ENCODE results near the gene GZMM. TPM values are rescaled to one million over a fixed set of nuclear protein-coding genes. Genes with fewer than 3 reads are reported as not detected.

Gene GZMM
- polyA plus RNA-seq, 4 donors, result 0.17 to 0.43 (median 0.29) TPM

- DNase-seq (ENCODE audit: low read depth in 4 of 4, low spot score in 3 of 4), result no peak
Observed at GRCh38 chr19:558770-559439, 15.1 kb downstream of the GZMM start.

GRCh38 chr19:560121-560520, 16.3 kb downstream of the GZMM start:
- no peak for DNase-seq (ENCODE audit: low read depth in 4 of 4, low spot score in 3 of 4)

- no peak for DNase-seq (ENCODE audit: low read depth in 4 of 4, low spot score in 3 of 4)
Observed at GRCh38 chr19:566403-566802, 22.6 kb downstream of the GZMM start.

GRCh38 chr19:566844-567243, 23.0 kb downstream of the GZMM start:
- DNase-seq (ENCODE audit: low read depth in 4 of 4, low spot score in 3 of 4), result no peak

GRCh38 chr19:567296-567900, 23.5 kb downstream of the GZMM start:
- DNase-seq (ENCODE audit: low read depth in 4 of 4, low spot score in 3 of 4), result no peak

GRCh38 chr19:570251-570686, 26.4 kb downstream of the GZMM start:
- no peak for DNase-seq (ENCODE audit: low read depth in 4 of 4, low spot score in 3 of 4)

GRCh38 chr19:570937-571565, 27.2 kb downstream of the GZMM start:
- DNase-seq (ENCODE audit: low read depth in 4 of 4, low spot score in 3 of 4), result no peak

- DNase-seq (ENCODE audit: low read depth in 4 of 4, low spot score in 3 of 4), result no peak
Observed at GRCh38 chr19:571566-571974, 27.7 kb downstream of the GZMM start.

- DNase-seq (ENCODE audit: low read depth in 4 of 4, low spot score in 3 of 4), result peak; percentile 94 to 96 (median 96)
Observed at GRCh38 chr19:572140-572742, 28.4 kb downstream of the GZMM start, which contains the start of gene BSG. Gene BSG (plus strand): TSS chr19:572596. CDS start chr19:572635, 39 bp downstream.

- DNase-seq (ENCODE audit: low read depth in 4 of 4, low spot score in 3 of 4), result no peak
Observed at GRCh38 chr19:572743-573518, 29.1 kb downstream of the GZMM start.

GRCh38 chr19:573519-573825, 29.6 kb downstream of the GZMM start:
- DNase-seq (ENCODE audit: low read depth in 4 of 4, low spot score in 3 of 4), result no peak

- DNase-seq (ENCODE audit: low read depth in 4 of 4, low spot score in 3 of 4), result no peak
Observed at GRCh38 chr19:574658-575526, 31.0 kb downstream of the GZMM start.

GRCh38 chr19:575527-576506, 32.0 kb downstream of the GZMM start:
- no peak for DNase-seq (ENCODE audit: low read depth in 4 of 4, low spot score in 3 of 4)

GRCh38 chr19:576768-577438, 33.0 kb downstream of the GZMM start:
- no peak for DNase-seq (ENCODE audit: low read depth in 4 of 4, low spot score in 3 of 4)

- DNase-seq (ENCODE audit: low read depth in 4 of 4, low spot score in 3 of 4), result no peak
Observed at GRCh38 chr19:577439-578392, 33.9 kb downstream of the GZMM start.

- no peak for DNase-seq (ENCODE audit: low read depth in 4 of 4, low spot score in 3 of 4)
Observed at GRCh38 chr19:579111-579841, 35.4 kb downstream of the GZMM start.

- no peak for DNase-seq (ENCODE audit: low read depth in 4 of 4, low spot score in 3 of 4)
Observed at GRCh38 chr19:579842-580155, 35.9 kb downstream of the GZMM start.

Data from right renal pelvis (tissue), 4 donors.